Measurements from ENCODE around the gene ELFN2. TPM values are rescaled to one million over a fixed set of nuclear protein-coding genes. Genes with fewer than 3 reads are reported as not detected.
A peak's percentile ranks its signal among the peaks of the same experiment; 100 is the strongest.

ELFN2 gene
- polyA plus RNA-seq, 3 donors, result 0.01 TPM; not detected in 2

DNA sequence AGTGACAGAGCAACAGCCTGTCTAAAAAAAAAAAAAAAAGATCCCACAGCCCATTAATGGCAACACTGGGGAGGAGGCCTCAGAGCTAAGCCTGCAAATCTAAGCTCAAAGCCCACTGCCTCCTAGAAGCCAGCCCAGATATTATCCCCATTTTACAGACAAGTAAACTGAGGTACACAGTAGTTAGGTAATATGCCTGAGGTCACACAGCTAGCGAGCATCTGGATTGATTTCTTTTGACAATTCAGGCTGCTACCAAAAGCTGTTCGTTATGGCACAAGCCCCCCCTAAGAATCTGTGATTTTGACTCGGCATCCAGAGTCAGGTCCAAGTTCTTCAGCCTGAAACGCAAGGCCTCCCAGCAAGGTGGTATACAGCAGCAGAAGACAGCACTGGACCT is 13.7 kb downstream of the ELFN2 start:
- 94% methylated on average over 3 of the region's 4 CpGs for WGBS (ENCODE audit: insufficient coverage)
- no peaks in the 10 kb centered on the region for H3K9me3 ChIP-seq (replicated peaks in 1 of 2; ENCODE audit: control insufficient read depth in 1 of 2, insufficient read depth in 1 of 2, low read length in 2 of 2)
- Mint-ChIP-seq H3K9me3 (peaks cover 0 to 6% (median 2%) of the 10 kb centered on the region in 7 donors), H3K27ac (no peak overlapping the region), H3K36me3 (peaks cover under 1% of the 10 kb centered on the region in 2 donors), H3K4me1 (peaks cover 46% of the 10 kb centered on the region), H3K4me3 (peak overlapping the region in 1 of 2 donors; percentile 78), H3K27me3 (ENCODE audit: low read depth in 3 of 3) (peaks cover 43 to 80% (median 66%) of the 10 kb centered on the region in 3 donors)
- peaks cover 9 to 50% of the 10 kb centered on the region in 2 donors for H3K27me3 ChIP-seq (ENCODE audit: control insufficient read depth in 2 of 2, insufficient read depth in 2 of 2, low read length in 2 of 2)
- H3K4me2 ChIP-seq (replicated peaks; ENCODE audit: extremely low read depth, low read length, poor library complexity, severe bottlenecking), result no peak overlapping the region
- H3K27ac ChIP-seq (ENCODE audit: low read depth in 1 of 2, low read length in 2 of 2), result no peak overlapping the region
- TF ChIP-seq, protein P1, sequence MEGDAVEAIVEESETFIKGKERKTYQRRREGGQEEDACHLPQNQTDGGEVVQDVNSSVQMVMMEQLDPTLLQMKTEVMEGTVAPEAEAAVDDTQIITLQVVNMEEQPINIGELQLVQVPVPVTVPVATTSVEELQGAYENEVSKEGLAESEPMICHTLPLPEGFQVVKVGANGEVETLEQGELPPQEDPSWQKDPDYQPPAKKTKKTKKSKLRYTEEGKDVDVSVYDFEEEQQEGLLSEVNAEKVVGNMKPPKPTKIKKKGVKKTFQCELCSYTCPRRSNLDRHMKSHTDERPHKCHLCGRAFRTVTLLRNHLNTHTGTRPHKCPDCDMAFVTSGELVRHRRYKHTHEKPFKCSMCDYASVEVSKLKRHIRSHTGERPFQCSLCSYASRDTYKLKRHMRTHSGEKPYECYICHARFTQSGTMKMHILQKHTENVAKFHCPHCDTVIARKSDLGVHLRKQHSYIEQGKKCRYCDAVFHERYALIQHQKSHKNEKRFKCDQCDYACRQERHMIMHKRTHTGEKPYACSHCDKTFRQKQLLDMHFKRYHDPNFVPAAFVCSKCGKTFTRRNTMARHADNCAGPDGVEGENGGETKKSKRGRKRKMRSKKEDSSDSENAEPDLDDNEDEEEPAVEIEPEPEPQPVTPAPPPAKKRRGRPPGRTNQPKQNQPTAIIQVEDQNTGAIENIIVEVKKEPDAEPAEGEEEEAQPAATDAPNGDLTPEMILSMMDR (IDR thresholded peaks at IDR 0.05), result no peak
- H2AFZ ChIP-seq (ENCODE audit: insufficient read depth, low read depth, low read length, poor library complexity, severe bottlenecking), result no peak overlapping the region
- H3K4me3 ChIP-seq (replicated peaks in 1 of 3; ENCODE audit: low read depth in 2 of 3, low read length in 3 of 3), result no peak overlapping the region
- peaks cover 43 to 50% of the 10 kb centered on the region in 2 donors for H3K4me1 ChIP-seq (ENCODE audit: control insufficient read depth in 1 of 2, insufficient read depth in 2 of 2, low read length in 2 of 2)
- no peaks in the 10 kb centered on the region for H3K79me2 ChIP-seq (ENCODE audit: insufficient read depth, low read length)
- intact Hi-C loops (cut with micrococcal nuclease), result no loop called here
- no peak for DNase-seq
- no peaks in the 10 kb centered on the region for H4K20me1 ChIP-seq (ENCODE audit: insufficient read depth, low read length)
- H3K9ac ChIP-seq (ENCODE audit: insufficient read depth, low read length, poor library complexity, severe bottlenecking), result no peak overlapping the region
- no peaks in the 10 kb centered on the region for H3K36me3 ChIP-seq (replicated peaks in 1 of 2; ENCODE audit: control insufficient read depth in 1 of 2, insufficient read depth in 2 of 2, low read length in 2 of 2)

GRCh38 chr22:37412495-37413250 is 14.6 kb downstream of the ELFN2 start:
- peaks cover 0 to 6% (median 0%) of the 10 kb centered on the region in 7 donors for H3K9me3 Mint-ChIP-seq
- DNase-seq, result no peak
- 68% methylated on average over 10 of the region's 16 CpGs for WGBS (ENCODE audit: insufficient coverage)
- Histone ChIP-seq H3K4me2 (replicated peaks; ENCODE audit: extremely low read depth, low read length, poor library complexity, severe bottlenecking) (no peak overlapping the region), H3K27me3 (ENCODE audit: control insufficient read depth in 2 of 2, insufficient read depth in 2 of 2, low read length in 2 of 2) (peaks cover 4 to 41% of the 10 kb centered on the region in 2 donors), H3K9ac (ENCODE audit: insufficient read depth, low read length, poor library complexity, severe bottlenecking) (no peak overlapping the region), H3K4me1 (ENCODE audit: control insufficient read depth in 1 of 2, insufficient read depth in 2 of 2, low read length in 2 of 2) (peaks cover 45 to 56% of the 10 kb centered on the region in 2 donors), H3K36me3 (replicated peaks in 1 of 2; ENCODE audit: control insufficient read depth in 1 of 2, insufficient read depth in 2 of 2, low read length in 2 of 2) (no peaks in the 10 kb centered on the region), H2AFZ (ENCODE audit: insufficient read depth, low read depth, low read length, poor library complexity, severe bottlenecking) (no peak overlapping the region), H3K27ac (ENCODE audit: low read depth in 1 of 2, low read length in 2 of 2) (no peak overlapping the region), H3K9me3 (replicated peaks in 1 of 2; ENCODE audit: control insufficient read depth in 1 of 2, insufficient read depth in 1 of 2, low read length in 2 of 2) (no peaks in the 10 kb centered on the region), H3K4me3 (replicated peaks in 1 of 3; ENCODE audit: low read depth in 2 of 3, low read length in 3 of 3) (no peak overlapping the region), H3K79me2 (ENCODE audit: insufficient read depth, low read length) (no peaks in the 10 kb centered on the region), H4K20me1 (ENCODE audit: insufficient read depth, low read length) (no peaks in the 10 kb centered on the region)
- peaks cover 48% of the 10 kb centered on the region for H3K4me1 Mint-ChIP-seq
- TF ChIP-seq, protein P1 (IDR thresholded peaks at IDR 0.05), result no peak
- no peaks in the 10 kb centered on the region for H3K36me3 Mint-ChIP-seq
- intact Hi-C loops (cut with micrococcal nuclease), result no loop called here
- peak overlapping the region in 1 of 7 donors; percentile 55 for H3K27ac Mint-ChIP-seq
- peak overlapping the region in 1 of 2 donors; percentile 78 for H3K4me3 Mint-ChIP-seq
- peaks cover 34 to 73% (median 57%) of the 10 kb centered on the region in 3 donors for H3K27me3 Mint-ChIP-seq (ENCODE audit: low read depth in 3 of 3)
